DOHH2 (cell line): ENCODE data around the gene TTC39A.

Source experiments
- H3F3A ChIP-seq: fragments of 200-600 bp; sonication (generic), shearing (Covaris generic); 2 replicates; pipeline ENCODE4 v1.6.0; 2016; ENCODE audit warnings: antibody characterized with exemption, mild to moderate bottlenecking; ENCODE audit not compliant: control insufficient read depth, insufficient read depth
- H3K27ac ChIP-seq: fragments of 200-600 bp; sonication (generic); 2 replicates; pipeline ENCODE4 v1.5.1; 2014; ENCODE audit warnings: low read depth, mild to moderate bottlenecking, low read length, moderate library complexity
- H3K27me3 ChIP-seq: fragments of 200-600 bp; sonication (generic); 2 replicates; pipeline ENCODE4 v1.6.1; 2014; ENCODE audit warnings: mild to moderate bottlenecking, low read length, mixed read lengths; ENCODE audit not compliant: control insufficient read depth
- H3K36me3 ChIP-seq: fragments of 200-600 bp; sonication (generic); 2 replicates; pipeline ENCODE4 v1.6.1; 2014; ENCODE audit warnings: mild to moderate bottlenecking, low read length, moderate library complexity, mixed read lengths; ENCODE audit not compliant: control insufficient read depth
- H3K4me1 ChIP-seq: fragments of 200-600 bp; sonication (generic); 2 replicates; pipeline ENCODE4 v1.6.1; 2014; ENCODE audit warnings: mild to moderate bottlenecking, low read length, mixed read lengths; ENCODE audit not compliant: control insufficient read depth
- H3K4me2 ChIP-seq: fragments of 200-600 bp; sonication (generic); 2 replicates; pipeline ENCODE4 v1.6.0; 2014; ENCODE audit warnings: mild to moderate bottlenecking, low read length, moderate library complexity
- H3K4me3 ChIP-seq: fragments of 200-600 bp; sonication (generic); 2 replicates; pipeline ENCODE4 v1.5.1; 2014; ENCODE audit warnings: mild to moderate bottlenecking, low read length, mixed read lengths
- H3K79me2 ChIP-seq: fragments of 200-600 bp; sonication (generic); 2 replicates; pipeline ENCODE4 v1.6.1; 2014; ENCODE audit warnings: mild to moderate bottlenecking, low read length, mixed read lengths; ENCODE audit not compliant: control insufficient read depth
- H3K9me2 ChIP-seq: fragments of 200-600 bp; sonication (generic); replicated peaks from 2 replicates; pipeline ENCODE4 v1.6.1; 2014; ENCODE audit warnings: mild to moderate bottlenecking, low read length, mixed read lengths; ENCODE audit not compliant: control insufficient read depth
- H3K9me3 ChIP-seq: fragments of 200-600 bp; sonication (generic); 2 replicates; pipeline ENCODE4 v1.6.1; 2014; ENCODE audit warnings: antibody characterized with exemption, low read length, mixed read lengths; ENCODE audit not compliant: control insufficient read depth, insufficient read depth
- H4K20me1 ChIP-seq: fragments of 200-600 bp; sonication (generic); 2 replicates; pipeline ENCODE4 v1.6.0; 2014; ENCODE audit warnings: low read depth, mild to moderate bottlenecking, antibody characterized with exemption, low read length, moderate library complexity; ENCODE audit not compliant: control insufficient read depth, insufficient read depth
- CTCF ChIP-seq: fragments of 200-600 bp; sonication (generic); IDR thresholded peaks from one replicate; pipeline ENCODE4 v1.5.1; 2014; ENCODE audit warnings: antibody characterized with exemption, mild to moderate bottlenecking, low read depth, low read length; ENCODE audit not compliant: poor library complexity, severe bottlenecking
- EZH2phosphoT487 ChIP-seq: fragments of 200-600 bp; sonication (generic); IDR thresholded peaks from 2 replicates; pipeline ENCODE4 v1.6.1; 2017; ENCODE audit warnings: borderline replicate concordance, mild to moderate bottlenecking, antibody characterized with exemption, low read length, moderate library complexity, mixed read lengths

TTC39A gene

GRCh38 chr1:51316113-51316845 is 14.1 kb downstream of the TTC39A start:
- H3K79me2 ChIP-seq = no peaks in the 10 kb centered on the region
- H3K9me2 ChIP-seq = no peaks in the 10 kb centered on the region
- no peak overlapping the region for H3K4me2 ChIP-seq
- no peaks in the 10 kb centered on the region for H3K4me1 ChIP-seq
- TF ChIP-seq EZH2phosphoT487 (no peak), CTCF (no peak)
- H3K9me3 ChIP-seq = no peaks in the 10 kb centered on the region
- H3K4me3 ChIP-seq = no peak overlapping the region
- no peak overlapping the region for H3K27ac ChIP-seq
- peaks cover 3% of the 10 kb centered on the region; the same call in 1 of the 2 replicates for H3K27me3 ChIP-seq
- H3F3A ChIP-seq = no peaks in the 10 kb centered on the region
- H3K36me3 ChIP-seq = no peaks in the 10 kb centered on the region
- H4K20me1 ChIP-seq = no peaks in the 10 kb centered on the region

GRCh38 chr1:51314974-51315373 is 15.4 kb downstream of the TTC39A start:
- Histone ChIP-seq H3K4me3 (no peak overlapping the region), H3K4me1 (0 out of 2 replicates have a peak, but pooled peaks cover 3% of the 10 kb centered on the region), H4K20me1 (no peaks in the 10 kb centered on the region), H3K9me3 (no peaks in the 10 kb centered on the region), H3K9me2 (no peaks in the 10 kb centered on the region), H3K27me3 (peaks cover 3% of the 10 kb centered on the region; the same call in 1 of the 2 replicates), H3K4me2 (no peak overlapping the region), H3K27ac (no peak overlapping the region), H3K79me2 (no peaks in the 10 kb centered on the region), H3K36me3 (no peaks in the 10 kb centered on the region), H3F3A (no peaks in the 10 kb centered on the region)
- TF ChIP-seq EZH2phosphoT487 = no peak
- no peak for TF ChIP-seq CTCF

- Histone ChIP-seq H3K9me3 (no peaks in the 10 kb centered on the region), H3K4me2 (no peak overlapping the region), H4K20me1 (no peaks in the 10 kb centered on the region), H3K4me1 (0 out of 2 replicates have a peak, but pooled peaks cover 3% of the 10 kb centered on the region), H3F3A (no peaks in the 10 kb centered on the region), H3K79me2 (no peaks in the 10 kb centered on the region), H3K27me3 (peaks cover 3% of the 10 kb centered on the region; the same call in 1 of the 2 replicates), H3K36me3 (no peaks in the 10 kb centered on the region), H3K4me3 (no peak overlapping the region), H3K27ac (no peak overlapping the region), H3K9me2 (no peaks in the 10 kb centered on the region)
- no peak for TF ChIP-seq CTCF
- no peak for TF ChIP-seq EZH2phosphoT487
Observed at GRCh38 chr1:51313961-51314777, 16.2 kb downstream of the TTC39A start.
